Stimulated activated CD4-positive, alpha-beta T cell treated with anti-CD3 and anti-CD28 coated beads, Interleukin-15, amount 100 ng/mL, for 48 hours (primary cell): ENCODE measurements around the gene BICC1.

Experiments
- DNase-seq, 2 donors: peaks; one replicate each; pipeline ENCODE4 v3.0.0-alpha.2; 2020; ENCODE audit warnings: low read depth in 2 of 2

Gene BICC1

GRCh38 chr10:58648131-58648530 is 135.5 kb downstream of the BICC1 start:
- DNase-seq: no peak

DNA sequence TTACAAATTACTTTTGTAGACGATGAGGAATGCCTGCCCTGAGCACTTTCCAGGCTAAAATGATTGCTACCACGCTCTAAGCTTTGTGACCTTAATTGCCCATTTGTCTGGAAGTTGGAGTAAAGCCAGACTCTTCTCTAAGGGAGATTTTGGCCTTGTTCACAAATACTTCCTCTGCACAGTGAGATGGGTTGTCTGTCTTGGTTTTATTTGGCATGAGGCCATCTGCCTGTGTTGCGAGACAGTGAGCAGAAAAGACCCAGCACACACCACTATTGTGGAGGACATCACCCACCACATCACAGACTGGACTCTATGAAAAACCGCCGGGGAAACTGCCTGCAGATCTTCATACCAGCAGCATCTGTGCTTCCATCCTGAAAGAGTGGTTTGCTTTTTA is 138.4 kb downstream of the BICC1 start:
- DNase-seq: no peak

- no peak for DNase-seq
These were observed 139.1 kb downstream of the BICC1 start for GRCh38 chr10:58651742-58652141.

GRCh38 chr10:58653139-58653538 is 140.5 kb downstream of the BICC1 start:
- no peak for DNase-seq

GRCh38 chr10:58660575-58661255 is 148.0 kb downstream of the BICC1 start:
- no peak for DNase-seq

DNA sequence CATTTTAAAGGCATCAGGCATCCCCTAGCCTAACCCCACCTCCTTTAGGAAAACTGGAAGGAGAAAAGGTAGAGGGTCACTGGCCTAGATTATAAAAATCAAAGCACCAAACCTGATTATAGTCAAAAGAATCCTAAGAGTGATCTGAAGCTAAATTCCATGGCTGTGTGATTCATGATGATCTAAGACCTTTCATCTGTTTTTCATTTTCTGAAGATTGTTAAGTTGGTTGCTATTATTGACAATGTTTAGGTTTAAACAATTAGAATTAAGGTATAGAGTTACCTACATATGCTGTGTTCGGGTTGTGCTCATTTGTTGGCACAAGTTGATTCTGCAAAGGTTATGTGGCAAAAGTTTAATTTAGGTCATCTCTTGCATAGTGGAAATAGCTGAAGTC is 148.7 kb downstream of the BICC1 start:
- DNase-seq: no peak

DNA sequence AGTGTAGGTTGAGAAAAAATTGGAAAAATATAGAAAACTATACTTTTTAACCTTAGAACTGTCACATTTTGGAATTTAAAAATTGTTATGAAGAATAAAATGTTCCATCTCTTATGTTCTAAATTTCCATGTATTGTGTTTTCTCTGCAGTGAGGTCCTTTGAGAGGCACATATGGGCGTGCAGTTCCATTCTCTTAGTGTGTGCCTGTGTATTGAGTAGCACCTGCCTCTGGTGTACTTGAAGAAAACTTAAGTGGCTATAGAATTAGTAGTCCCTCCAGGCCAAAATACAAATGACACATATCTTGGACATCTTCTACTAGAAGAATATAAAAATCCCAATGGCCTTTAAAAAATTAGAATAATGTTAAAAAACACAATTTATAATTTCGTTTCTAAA is 149.2 kb downstream of the BICC1 start:
- DNase-seq: no peak

DNA sequence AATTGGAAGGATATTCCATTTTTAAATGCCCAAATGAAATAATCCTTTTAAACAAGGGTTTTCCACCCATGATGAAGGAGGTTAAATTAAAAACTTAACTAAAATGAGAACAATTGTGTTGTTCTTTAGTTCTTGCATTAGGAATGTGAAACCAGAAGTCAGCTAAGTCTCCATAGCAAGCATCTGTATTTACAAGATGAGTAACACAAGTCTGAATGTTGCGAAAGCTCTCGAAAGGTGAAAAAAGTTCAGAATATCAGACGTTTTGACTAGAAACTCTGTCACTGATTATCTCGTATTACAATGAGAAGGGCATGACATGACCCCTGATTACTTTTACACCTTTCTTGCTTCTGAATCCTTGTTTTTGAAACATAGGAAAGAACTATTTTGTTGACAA is 149.6 kb downstream of the BICC1 start:
- DNase-seq: no peak

- no peak for DNase-seq
These were observed 152.7 kb downstream of the BICC1 start for GRCh38 chr10:58665361-58665760.

DNA sequence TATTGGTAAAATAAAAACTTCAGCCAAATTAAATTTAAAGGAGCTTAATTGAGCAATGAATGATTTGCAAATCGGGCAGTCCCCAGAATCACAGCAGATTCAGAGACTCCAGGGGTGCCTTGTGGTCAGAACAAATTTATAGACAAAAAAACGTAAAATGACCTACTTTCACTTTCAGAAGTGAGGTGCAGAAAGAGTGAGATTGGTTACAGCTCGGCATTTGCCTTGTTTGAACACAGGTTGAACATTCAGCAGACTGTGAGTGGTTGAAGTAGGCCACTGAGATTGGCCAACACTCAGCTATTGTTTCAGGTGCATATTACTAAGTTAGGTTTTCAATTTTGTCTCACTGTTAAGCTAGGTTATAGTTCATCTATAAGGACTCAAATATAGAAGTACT is 153.4 kb downstream of the BICC1 start:
- DNase-seq: no peak

- DNase-seq: no peak
These were observed 155.1 kb downstream of the BICC1 start for GRCh38 chr10:58667658-58668310.

GRCh38 chr10:58672845-58673244 is 160.2 kb downstream of the BICC1 start:
- no peak for DNase-seq

DNA sequence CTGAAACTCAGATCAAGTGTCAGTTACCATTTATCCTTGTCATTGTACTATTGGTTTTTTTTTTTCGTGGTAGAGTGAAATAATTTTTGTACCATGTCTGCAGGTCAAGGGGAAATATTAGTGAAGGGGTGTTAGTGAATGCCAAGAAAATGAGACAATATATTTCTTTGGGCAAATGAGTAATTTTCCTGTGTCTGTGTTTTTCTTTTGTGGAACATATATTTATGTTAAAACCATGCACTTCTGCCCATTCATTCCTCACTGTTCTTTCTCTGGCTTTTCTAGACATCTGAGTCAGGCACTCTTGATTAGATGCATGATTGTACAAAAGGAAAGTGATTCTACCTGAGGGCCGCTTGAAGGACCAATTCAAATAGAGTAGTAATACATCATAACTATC is 161.6 kb downstream of the BICC1 start:
- DNase-seq: no peak

DNA sequence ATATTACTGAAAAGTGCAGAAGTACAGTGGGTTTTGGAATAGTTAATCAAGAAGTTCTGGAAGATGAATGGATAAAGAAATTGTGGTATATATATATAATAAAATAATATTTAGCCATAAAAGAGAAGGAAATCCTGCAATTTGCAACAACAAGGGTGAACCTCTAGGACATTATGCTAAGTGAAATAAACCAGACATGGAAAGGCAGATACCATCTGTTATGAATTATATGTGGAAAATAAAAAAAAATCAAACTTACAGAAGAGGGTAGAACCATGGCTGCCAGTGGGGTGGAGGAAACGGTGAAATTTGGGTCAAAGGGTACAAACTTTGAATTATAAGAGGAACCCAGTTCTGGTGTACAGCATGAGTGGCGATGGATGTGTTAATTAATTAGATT is 162.6 kb downstream of the BICC1 start:
- DNase-seq: no peak

DNA sequence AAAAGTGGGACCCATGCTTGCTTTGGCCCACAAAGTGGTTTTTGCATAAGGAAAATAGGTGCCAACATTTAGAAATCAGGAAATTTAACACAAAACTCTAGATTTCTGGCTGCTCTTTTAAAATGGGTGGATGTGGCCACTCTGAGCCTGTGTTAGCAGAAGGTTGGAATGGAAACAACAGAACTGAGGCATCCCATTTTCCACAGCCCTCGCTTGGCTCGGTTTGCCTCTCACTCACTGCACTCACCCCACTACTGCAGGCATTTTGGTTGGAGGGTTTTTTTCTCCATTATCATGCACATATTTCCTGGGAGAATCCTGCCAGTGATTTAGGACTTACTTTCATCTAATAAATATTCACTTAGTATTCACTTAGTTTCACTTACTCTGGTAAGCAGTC is 178.9 kb downstream of the BICC1 start:
- no peak for DNase-seq

- DNase-seq: no peak
These were observed 181.2 kb downstream of the BICC1 start for GRCh38 chr10:58693919-58694318.

- no peak for DNase-seq
These were observed 182.3 kb downstream of the BICC1 start for GRCh38 chr10:58695022-58695421.

- no peak for DNase-seq
These were observed 184.1 kb downstream of the BICC1 start for GRCh38 chr10:58696736-58697135.

GRCh38 chr10:58697691-58698090 is 185.0 kb downstream of the BICC1 start:
- DNase-seq: no peak

DNA sequence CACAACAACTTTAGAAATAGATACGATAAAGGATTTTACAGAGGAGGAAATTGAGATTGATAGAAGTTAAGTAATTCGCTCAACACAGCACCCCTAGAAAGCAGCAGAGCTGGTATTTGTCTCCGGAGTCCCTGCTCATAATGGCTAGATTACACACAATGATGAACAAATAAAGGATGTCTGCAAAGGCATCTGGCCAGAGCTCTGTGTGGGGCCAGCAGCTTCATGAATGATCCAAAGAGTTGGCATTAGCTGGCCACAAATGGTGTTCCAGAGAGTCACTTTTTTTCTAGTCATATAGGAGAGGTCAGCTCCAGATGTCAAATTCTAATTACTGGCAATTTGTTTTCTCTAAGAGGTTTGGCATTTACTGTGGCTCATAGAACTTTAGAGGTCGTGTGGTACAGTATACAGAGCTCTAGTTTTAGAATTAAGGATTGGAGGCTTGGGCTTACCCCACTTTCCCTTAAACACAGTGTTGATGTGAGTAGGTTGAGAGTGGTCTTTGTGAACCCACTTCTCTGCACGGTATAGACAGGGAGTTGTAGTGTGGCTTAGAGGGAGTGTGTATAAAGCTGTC is 186.2 kb downstream of the BICC1 start:
- DNase-seq: no peak

DNA sequence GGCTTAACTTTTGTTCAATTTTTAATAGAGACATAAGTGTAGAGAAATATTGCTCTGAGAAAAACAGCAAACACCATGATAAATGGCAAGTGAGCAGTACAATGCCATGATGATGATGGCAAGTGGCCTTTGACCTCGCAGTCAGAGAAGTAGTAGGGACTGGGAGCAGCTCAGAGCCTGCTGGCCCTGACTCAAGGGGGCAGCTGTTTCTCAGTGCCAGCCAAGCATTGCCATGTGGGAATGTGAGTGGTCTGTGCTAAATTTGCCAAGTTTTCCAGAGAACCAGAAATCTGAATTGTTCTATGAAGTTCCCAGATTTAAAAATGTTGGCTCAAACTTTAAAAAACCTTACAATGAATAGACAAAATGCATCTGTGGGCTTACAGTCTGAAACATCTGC is 187.9 kb downstream of the BICC1 start:
- no peak for DNase-seq

GRCh38 chr10:58701405-58702135 is 188.9 kb downstream of the BICC1 start:
- DNase-seq: no peak

- no peak for DNase-seq
These were observed 191.6 kb downstream of the BICC1 start for GRCh38 chr10:58704226-58704625.
